ENCODE measurements around the gene SMG6.

DNA sequence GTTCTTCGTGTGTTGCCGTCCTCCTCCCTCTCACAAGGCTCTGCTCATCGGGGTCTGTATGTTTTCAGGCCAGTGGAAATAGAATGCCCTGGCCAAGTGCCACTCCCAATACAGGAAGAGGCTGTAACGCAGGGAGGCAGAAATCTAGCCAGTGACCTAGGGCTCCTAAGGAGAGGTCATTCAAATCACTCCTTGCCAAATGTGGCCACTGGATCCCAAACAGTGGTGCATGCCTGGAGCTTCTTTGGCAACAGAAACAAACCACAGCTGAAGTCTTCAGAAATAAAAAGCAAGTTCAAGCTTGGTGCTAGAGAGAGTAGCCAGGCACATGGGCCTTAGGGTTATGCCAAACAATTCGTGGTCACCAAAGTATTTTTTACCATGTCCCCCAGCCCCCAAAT, 66.1 kb downstream of the SMG6 start:
- TF ChIP-seq, protein P1, sequence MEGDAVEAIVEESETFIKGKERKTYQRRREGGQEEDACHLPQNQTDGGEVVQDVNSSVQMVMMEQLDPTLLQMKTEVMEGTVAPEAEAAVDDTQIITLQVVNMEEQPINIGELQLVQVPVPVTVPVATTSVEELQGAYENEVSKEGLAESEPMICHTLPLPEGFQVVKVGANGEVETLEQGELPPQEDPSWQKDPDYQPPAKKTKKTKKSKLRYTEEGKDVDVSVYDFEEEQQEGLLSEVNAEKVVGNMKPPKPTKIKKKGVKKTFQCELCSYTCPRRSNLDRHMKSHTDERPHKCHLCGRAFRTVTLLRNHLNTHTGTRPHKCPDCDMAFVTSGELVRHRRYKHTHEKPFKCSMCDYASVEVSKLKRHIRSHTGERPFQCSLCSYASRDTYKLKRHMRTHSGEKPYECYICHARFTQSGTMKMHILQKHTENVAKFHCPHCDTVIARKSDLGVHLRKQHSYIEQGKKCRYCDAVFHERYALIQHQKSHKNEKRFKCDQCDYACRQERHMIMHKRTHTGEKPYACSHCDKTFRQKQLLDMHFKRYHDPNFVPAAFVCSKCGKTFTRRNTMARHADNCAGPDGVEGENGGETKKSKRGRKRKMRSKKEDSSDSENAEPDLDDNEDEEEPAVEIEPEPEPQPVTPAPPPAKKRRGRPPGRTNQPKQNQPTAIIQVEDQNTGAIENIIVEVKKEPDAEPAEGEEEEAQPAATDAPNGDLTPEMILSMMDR (IDR thresholded peaks at IDR 0.05), result no peak
- TF ChIP-seq POLR2A (IDR thresholded peaks at IDR 0.05) (no peak), POLR2AphosphoS5 (IDR thresholded peaks at IDR 0.05) (no peak)
